A549 (cell line): ENCODE results near the gene TOX2. TPM values are rescaled to one million over a fixed set of nuclear protein-coding genes. Genes with fewer than 3 reads are reported as not detected.

Source experiments
- ATAC-seq, 2 experiments: fragments of 200-7000 bp in 1 of 2; fragments of >200 bp in 1 of 2; cut with Nextera tagmentation in 1 of 2; cut with Tn5 transposase in 1 of 2; 3 replicates each; pipeline versions ENCODE4 v1.8.0 to v1.9.1; 2018 to 2020; ENCODE audit warnings: mild to moderate bottlenecking in 1 of 2, moderate library complexity in 1 of 2
- CTCF ChIA-PET: fragments of 300-600 bp; sonication (Branson Sonifier 250); formaldehyde crosslinking; extraction: SDS; loops from one replicate; lab custom pipeline; 2021; ENCODE audit warnings: antibody characterized with exemption, inconsistent platforms; lab: Yijun Ruan, JAX
- POLR2A ChIA-PET: fragments of 350-600 bp; formaldehyde crosslinking; extraction: SDS; loops from one replicate; lab custom pipeline; 2021; ENCODE audit warnings: antibody characterized with exemption, inconsistent platforms; lab: Yijun Ruan, JAX
- DNase-seq, 2 experiments: peaks; one replicate each; pipeline versions ENCODE4 v3.0.0 to v3.0.0-alpha.2; 2011 to 2016; ENCODE audit warnings: low read depth in 1 of 2, low spot score in 1 of 2
- FAIRE-seq: peaks from 2 replicates; lab custom pipeline; 2011; peaks lifted over from hg19 to GRCh38; lab: Jason Lieb, UNC
- H3K27ac ChIP-seq, 2 experiments: fragments of >200 bp; sonication (Bioruptor Twin); formaldehyde crosslinking; 3 replicates each; pipeline ENCODE4 v1.5.1; 2016 to 2017
- H3K4me1 ChIP-seq: fragments of >200 bp; sonication (Bioruptor Twin); formaldehyde crosslinking; 3 replicates; pipeline ENCODE4 v1.6.1; 2016
- H3K4me2 ChIP-seq: fragments of >200 bp; sonication (Bioruptor Twin); formaldehyde crosslinking; 3 replicates; pipeline ENCODE4 v1.6.1; 2016
- H3K4me3 ChIP-seq: fragments of >200 bp; sonication (Bioruptor Twin); formaldehyde crosslinking; 3 replicates; pipeline ENCODE4 v1.5.1; 2016
- H3K9me3 ChIP-seq: fragments of >200 bp; sonication (Bioruptor Twin); formaldehyde crosslinking; 3 replicates; pipeline ENCODE4 v1.6.1; 2016
- BHLHE40 ChIP-seq: IDR thresholded peaks from 2 replicates; pipeline ENCODE4 v1.6.1; 2012; ENCODE audit warnings: low read depth, low read length, inconsistent platforms
- CBX8 ChIP-seq: fragments of 200-600 bp; sonication (generic); IDR thresholded peaks from 2 replicates; pipeline ENCODE4 v1.6.1; 2016
- EP300 ChIP-seq, 2 experiments: fragments of >200 bp; sonication (Bioruptor Twin); formaldehyde crosslinking; IDR thresholded peaks; 2 replicates in 1 of 2; 3 replicates in 1 of 2; pipeline ENCODE4 v1.6.1; 2016 to 2017
- FOSB ChIP-seq: fragments of 250-450 bp; sonication (Bioruptor Pico); IDR thresholded peaks from 2 replicates; pipeline ENCODE4 v1.5.0; 2020; ENCODE audit warnings: mild to moderate bottlenecking, moderate library complexity
- FOSL2 ChIP-seq, 2 experiments: fragments of 450-650 bp in 1 of 2; fragments of >200 bp in 1 of 2; sonication (Bioruptor Twin) in 1 of 2; formaldehyde crosslinking; IDR thresholded peaks; 2 replicates each; pipeline versions ENCODE4 v1.5.0 to v1.6.1; 2016 to 2020; ENCODE audit warnings: mild to moderate bottlenecking in 1 of 2, moderate library complexity in 1 of 2
- HDAC2 ChIP-seq: fragments of 200-600 bp; sonication (generic); IDR thresholded peaks from 2 replicates; pipeline ENCODE4 v1.6.1; 2016
- HOXA7 ChIP-seq: fragments of 250-450 bp; sonication (Bioruptor Pico); IDR thresholded peaks from 2 replicates; pipeline ENCODE4 v1.5.0; 2020; ENCODE audit warnings: mild to moderate bottlenecking, moderate library complexity
- JUNB ChIP-seq: fragments of >200 bp; sonication (Bioruptor Twin); formaldehyde crosslinking; IDR thresholded peaks from 2 replicates; pipeline ENCODE4 v1.6.1; 2016
- KDM1A ChIP-seq: fragments of 200-600 bp; sonication (generic); IDR thresholded peaks from 2 replicates; pipeline ENCODE4 v1.6.1; 2016; ENCODE audit warnings: low read depth, mild to moderate bottlenecking
- MAFK ChIP-seq: fragments of 450-650 bp; IDR thresholded peaks from 2 replicates; pipeline ENCODE4 v1.6.1; 2014; ENCODE audit not compliant: partially characterized antibody
- MYC ChIP-seq: IDR thresholded peaks from 2 replicates; pipeline ENCODE4 v1.6.1; 2012; ENCODE audit warnings: mild to moderate bottlenecking, inconsistent platforms, low read length, improper control_type of control experiment, borderline replicate concordance
- NFE2L2 ChIP-seq: fragments of 150-350 bp; conservative IDR thresholded peaks from 2 replicates; pipeline ENCODE4 v1.6.1; 2014; ENCODE audit warnings: low read length
- NPAS2 ChIP-seq: fragments of 250-450 bp; sonication (Bioruptor Pico); IDR thresholded peaks from 2 replicates; pipeline ENCODE4 v1.8.0; 2022; ENCODE audit warnings: mild to moderate bottlenecking, moderate library complexity, borderline replicate concordance
- PHF8 ChIP-seq: fragments of 200-600 bp; sonication (generic); IDR thresholded peaks from 2 replicates; pipeline ENCODE4 v1.6.1; 2016; ENCODE audit warnings: low read depth, mild to moderate bottlenecking, antibody characterized with exemption, moderate library complexity, borderline replicate concordance
- POLR2AphosphoS2 ChIP-seq: conservative IDR thresholded peaks from 2 replicates; pipeline ENCODE4 v1.6.1; 2012; ENCODE audit warnings: low read length, improper control_type of control experiment, inconsistent platforms
- RARB ChIP-seq: fragments of 250-450 bp; sonication (Bioruptor Pico); IDR thresholded peaks from 2 replicates; pipeline ENCODE4 v1.8.0; 2021; ENCODE audit warnings: mild to moderate bottlenecking, moderate library complexity
- RNF2 ChIP-seq: fragments of 200-600 bp; sonication (generic); IDR thresholded peaks from 2 replicates; pipeline ENCODE4 v1.6.1; 2016; ENCODE audit warnings: low read depth, mild to moderate bottlenecking, antibody characterized with exemption, moderate library complexity, borderline replicate concordance
- SREBF2 ChIP-seq: fragments of 450-650 bp; IDR thresholded peaks from 2 replicates; pipeline ENCODE4 v1.6.1; 2014; ENCODE audit warnings: mild to moderate bottlenecking, moderate library complexity
- TP53 ChIP-seq: fragments of 250-450 bp; sonication (Bioruptor Pico); IDR thresholded peaks from 2 replicates; pipeline ENCODE4 v1.5.0; 2021; ENCODE audit warnings: mild to moderate bottlenecking, moderate library complexity
- ZNF302 ChIP-seq: fragments of 250-450 bp; sonication (Bioruptor Pico); IDR thresholded peaks from 2 replicates; pipeline ENCODE4 v1.9.0; 2021; ENCODE audit warnings: inconsistent platforms, mild to moderate bottlenecking, moderate library complexity
- ZSCAN20 ChIP-seq: fragments of 250-450 bp; sonication (Bioruptor Pico); IDR thresholded peaks from 2 replicates; pipeline ENCODE4 v1.8.0; 2022; ENCODE audit warnings: mild to moderate bottlenecking, moderate library complexity
- WGBS: methylation state at CpG from one replicate; pipeline ENCODE4 v1.1.6; 2017; ENCODE audit errors: missing lambda C conversion rate; 5-methylcytosine and 5-hydroxymethylcytosine counted together
- polyA plus RNA-seq, 4 experiments: library from polyadenylated mRNA; depleted of rRNA in 3 of 4; stranded (reverse); fragments of >200 nt; fragmentation: RNase III in 1 of 4; extraction: RNeasy Plus Mini Kit Qiagen cat#74134 plus additional on column Dnase treatment in 1 of 4; gene quantifications; 2 replicates in 3 of 4; 3 replicates in 1 of 4; pipeline ENCODE4 v1.2.3, GENCODE V29; 2011 to 2017
- TF ChIP-seq, protein P1 (sequence below): IDR thresholded peaks from 2 replicates; pipeline ENCODE4 v1.6.1; 2012
- TF ChIP-seq, protein P2 (sequence below): IDR thresholded peaks from 2 replicates; pipeline ENCODE4 v1.6.1; 2012
- TF ChIP-seq, protein P3 (sequence below): fragments of 150-350 bp; IDR thresholded peaks from 2 replicates; pipeline ENCODE4 v1.6.1; 2014; ENCODE audit warnings: low read depth, mild to moderate bottlenecking, low read length

The TOX2 gene
- polyA plus RNA-seq, 2 of the 4 experiments (the other 2 are of a cell fraction) = 2.5 to 5.3 TPM

DNA sequence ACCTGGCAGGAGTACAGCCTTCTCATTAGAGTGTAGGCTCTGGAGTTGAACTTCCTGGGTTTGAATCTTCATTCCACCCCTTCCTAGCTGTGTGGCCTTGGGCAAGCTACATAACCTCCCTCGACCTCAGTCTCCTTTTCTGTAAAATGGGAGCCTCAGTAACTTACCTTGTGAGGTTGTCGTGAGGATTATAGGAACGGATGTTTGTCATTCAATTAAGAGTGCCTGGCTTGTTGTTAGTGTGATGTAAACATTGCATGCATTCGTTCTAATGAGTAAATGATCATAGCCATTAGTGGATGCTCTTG is 45.2 kb downstream of the TOX2 start:
- ChIA-PET CTCF (interaction anchor here (1.5 kb wide), 1 partner anchor 24 kb away, joined by 4 read pairs; no protein-coding TSS in a partner anchor), POLR2A (no interaction called here)
- FAIRE-seq (no peak), ATAC-seq (no peak), DNase-seq (no peak)
- TF ChIP-seq ZSCAN20 (CRISPR knock-in tag) (no peak), KDM1A (0 out of 2 replicates have a peak, but pooled peaks have one; percentile 28), EP300 (IDR thresholded peaks at IDR 0.05) (no peak)
- Histone ChIP-seq H3K27ac (peak overlapping the region in 1 of 2 experiments; percentile 91; a peak in 2 of 6 replicates), H3K4me3 (no peak overlapping the region), H3K4me1 (peaks cover 58% of the 10 kb centered on the region), H3K9me3 (0 out of 3 replicates have a peak, but pooled peaks cover 4% of the 10 kb centered on the region), H3K4me2 (no peak overlapping the region)
- 89% methylated on average over 4 of the region's 4 CpGs for WGBS

DNA sequence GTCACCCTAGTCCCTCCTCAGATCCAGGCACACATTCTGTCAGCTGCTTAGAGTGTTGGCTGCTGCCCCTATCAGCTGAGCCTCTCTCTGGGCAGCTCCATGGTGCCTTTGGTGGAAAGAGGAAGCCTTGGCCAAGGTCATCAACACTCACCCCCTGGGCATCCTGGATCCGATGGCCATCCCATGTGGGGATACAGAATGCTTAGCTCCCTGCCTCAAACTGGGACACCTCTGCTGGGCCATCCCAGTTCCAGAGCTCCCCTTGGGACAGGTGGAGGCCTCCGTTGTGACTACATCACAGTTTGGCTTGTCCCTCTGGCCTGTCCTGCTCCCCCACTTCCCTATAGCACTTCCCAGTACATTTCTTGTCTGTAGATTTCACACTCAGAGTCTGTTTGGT is 45.6 kb downstream of the TOX2 start:
- POLR2A ChIA-PET = no interaction called here
- Histone ChIP-seq H3K4me1 (peaks cover 55% of the 10 kb centered on the region), H3K4me3 (no peak overlapping the region), H3K27ac (peak overlapping the region in 1 of 2 experiments; percentile 61; a peak in 2 of 6 replicates)
- DNase-seq = no peak
- 96% methylated on average over 2 of the region's 2 CpGs for WGBS
- TF ChIP-seq POLR2AphosphoS2 (no peak), ZSCAN20 (CRISPR knock-in tag) (no peak), CBX8 (no peak), RARB (CRISPR knock-in tag) (no peak), NPAS2 (CRISPR knock-in tag) (no peak), JUNB (no peak), TP53 (no peak), MAFK (no peak), HOXA7 (CRISPR knock-in tag) (no peak), FOSL2 (IDR thresholded peaks at IDR 0.05) (no peak), FOSL2 (CRISPR knock-in tag; IDR thresholded peaks at IDR 0.05) (no peak)
- TF ChIP-seq, protein P1, sequence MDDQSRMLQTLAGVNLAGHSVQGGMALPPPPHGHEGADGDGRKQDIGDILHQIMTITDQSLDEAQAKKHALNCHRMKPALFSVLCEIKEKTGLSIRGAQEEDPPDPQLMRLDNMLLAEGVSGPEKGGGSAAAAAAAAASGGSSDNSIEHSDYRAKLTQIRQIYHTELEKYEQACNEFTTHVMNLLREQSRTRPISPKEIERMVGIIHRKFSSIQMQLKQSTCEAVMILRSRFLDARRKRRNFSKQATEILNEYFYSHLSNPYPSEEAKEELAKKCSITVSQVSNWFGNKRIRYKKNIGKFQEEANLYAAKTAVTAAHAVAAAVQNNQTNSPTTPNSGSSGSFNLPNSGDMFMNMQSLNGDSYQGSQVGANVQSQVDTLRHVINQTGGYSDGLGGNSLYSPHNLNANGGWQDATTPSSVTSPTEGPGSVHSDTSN = no peak
- TF ChIP-seq, all 56 proteins: peak for 0
- H3K4me2 ChIP-seq = no peak overlapping the region
- ATAC-seq (no peak), FAIRE-seq (no peak)
- H3K9me3 ChIP-seq = 0 out of 3 replicates have a peak, but pooled peaks cover 4% of the 10 kb centered on the region
- CTCF ChIA-PET = interaction anchor here (0.6 to 1.7 kb wide), 4 partner anchors 12 to 112 kb away, joined by 3 to 4 read pairs (median 3); no protein-coding TSS in a partner anchor

DNA sequence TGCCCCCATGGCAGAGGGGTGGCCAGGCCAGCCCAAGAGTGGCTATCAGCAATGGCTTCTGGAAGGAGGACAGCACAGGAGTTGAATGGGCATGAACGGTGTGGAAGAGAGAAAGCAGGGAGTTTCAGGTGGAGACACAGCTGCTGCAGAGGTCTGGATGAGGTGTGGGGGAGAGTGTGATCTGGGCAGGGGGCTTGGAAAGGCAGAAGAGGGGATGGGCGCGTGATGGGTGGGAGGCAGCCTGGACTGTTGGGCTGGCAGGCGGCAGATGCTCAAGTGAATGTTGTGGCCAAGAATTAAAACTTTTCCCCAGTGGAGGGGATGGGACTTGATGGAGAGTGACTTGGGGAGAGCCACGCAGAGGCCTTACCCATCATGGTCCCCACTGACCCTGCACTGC is 46.5 kb downstream of the TOX2 start:
- POLR2A ChIA-PET = no interaction called here
- CTCF ChIA-PET = interaction anchor here (0.6 to 1.7 kb wide), 3 partner anchors 11 to 113 kb away, joined by 3 read pairs; no protein-coding TSS in a partner anchor
- Histone ChIP-seq H3K4me3 (no peak overlapping the region), H3K9me3 (0 out of 3 replicates have a peak, but pooled peaks cover 4% of the 10 kb centered on the region), H3K27ac (peak overlapping the region in 1 of 2 experiments; percentile 61; a peak in 3 of 6 replicates), H3K4me2 (no peak overlapping the region), H3K4me1 (peaks cover 48% of the 10 kb centered on the region)
- TF ChIP-seq JUNB (no peak), SREBF2 (no peak), RNF2 (no peak), NFE2L2 (no peak), BHLHE40 (no peak), CBX8 (no peak), FOSB (CRISPR knock-in tag) (no peak), ZNF302 (CRISPR knock-in tag) (no peak), HOXA7 (CRISPR knock-in tag) (no peak), HDAC2 (no peak), MYC (no peak), PHF8 (no peak)
- TF ChIP-seq, protein P2, sequence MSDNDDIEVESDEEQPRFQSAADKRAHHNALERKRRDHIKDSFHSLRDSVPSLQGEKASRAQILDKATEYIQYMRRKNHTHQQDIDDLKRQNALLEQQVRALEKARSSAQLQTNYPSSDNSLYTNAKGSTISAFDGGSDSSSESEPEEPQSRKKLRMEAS = no peak
- TF ChIP-seq, protein P3, sequence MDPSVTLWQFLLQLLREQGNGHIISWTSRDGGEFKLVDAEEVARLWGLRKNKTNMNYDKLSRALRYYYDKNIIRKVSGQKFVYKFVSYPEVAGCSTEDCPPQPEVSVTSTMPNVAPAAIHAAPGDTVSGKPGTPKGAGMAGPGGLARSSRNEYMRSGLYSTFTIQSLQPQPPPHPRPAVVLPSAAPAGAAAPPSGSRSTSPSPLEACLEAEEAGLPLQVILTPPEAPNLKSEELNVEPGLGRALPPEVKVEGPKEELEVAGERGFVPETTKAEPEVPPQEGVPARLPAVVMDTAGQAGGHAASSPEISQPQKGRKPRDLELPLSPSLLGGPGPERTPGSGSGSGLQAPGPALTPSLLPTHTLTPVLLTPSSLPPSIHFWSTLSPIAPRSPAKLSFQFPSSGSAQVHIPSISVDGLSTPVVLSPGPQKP = no peak
- 94% methylated on average over 5 of the region's 5 CpGs for WGBS
- ATAC-seq = no peak
- DNase-seq = no peak
- no peak for FAIRE-seq
